Bone marrow (tissue), 2 donors: ENCODE data around the gene NDNF.

Source experiments
- DNase-seq, 2 donors: peaks; one replicate each; lab custom pipeline; 2025; lab: John Stamatoyannopoulos, UW

The NDNF gene

GRCh38 chr4:121070696-121071639 is 1.4 kb downstream of the NDNF start:
- DNase-seq = no peak

- no peak for DNase-seq
These were observed 2.1 kb downstream of the NDNF start for GRCh38 chr4:121070274-121070673.

- DNase-seq = no peak
These were observed 2.9 kb downstream of the NDNF start for GRCh38 chr4:121069430-121069829.

- DNase-seq = no peak
These were observed 7.9 kb downstream of the NDNF start for GRCh38 chr4:121064482-121064881.

GRCh38 chr4:121062521-121062920 is 9.8 kb downstream of the NDNF start:
- no peak for DNase-seq

- DNase-seq = no peak
These were observed 10.5 kb downstream of the NDNF start for GRCh38 chr4:121061861-121062260.

GRCh38 chr4:121061215-121061614 is 11.1 kb downstream of the NDNF start:
- DNase-seq = no peak

- DNase-seq = no peak
These were observed 14.8 kb downstream of the NDNF start for GRCh38 chr4:121057466-121057922.

- DNase-seq = no peak
These were observed 16.3 kb downstream of the NDNF start for GRCh38 chr4:121056066-121056465.

- DNase-seq = no peak
These were observed 18.0 kb downstream of the NDNF start for GRCh38 chr4:121054373-121054772.

- no peak for DNase-seq
These were observed 18.7 kb downstream of the NDNF start for GRCh38 chr4:121053601-121054143.

- DNase-seq = no peak
These were observed 22.0 kb downstream of the NDNF start for GRCh38 chr4:121050300-121050699.

- no peak for DNase-seq
These were observed 23.2 kb downstream of the NDNF start for GRCh38 chr4:121049072-121049599.

- no peak for DNase-seq
These were observed 24.2 kb downstream of the NDNF start for GRCh38 chr4:121048165-121048564.

GRCh38 chr4:121041307-121042090 is 30.8 kb downstream of the NDNF start:
- no peak for DNase-seq

- DNase-seq = no peak
These were observed 38.3 kb downstream of the NDNF start for GRCh38 chr4:121034017-121034416.

- no peak for DNase-seq
These were observed 41.6 kb downstream of the NDNF start for GRCh38 chr4:121030711-121031110.

GRCh38 chr4:121030131-121030530 is 42.2 kb downstream of the NDNF start:
- no peak for DNase-seq

- no peak for DNase-seq
These were observed 46.3 kb downstream of the NDNF start for GRCh38 chr4:121026034-121026433.

- no peak for DNase-seq
These were observed 46.8 kb downstream of the NDNF start for GRCh38 chr4:121025540-121025939.

GRCh38 chr4:121018543-121018942 is 53.8 kb downstream of the NDNF start:
- no peak for DNase-seq

- DNase-seq = no peak
These were observed 55.7 kb downstream of the NDNF start for GRCh38 chr4:121016611-121017010.
